Neuronal stem cell (in vitro differentiated cells): ENCODE measurements around the gene NFIB.

Experiments
- DNase-seq: peaks from one replicate; pipeline ENCODE4 v3.0.0-alpha.2; 2013; ENCODE audit warnings: low spot score
- H2AFZ ChIP-seq: one replicate; pipeline ENCODE4 v1.6.1; 2013; ENCODE audit warnings: mild to moderate bottlenecking, low read length, inconsistent platforms
- H2AK5ac ChIP-seq: 2 replicates; pipeline ENCODE4 v1.6.1; 2013; ENCODE audit warnings: low read depth, mild to moderate bottlenecking, inconsistent platforms, low read length, moderate library complexity, mixed read lengths
- H2BK120ac ChIP-seq: 2 replicates; pipeline ENCODE4 v1.6.1; 2013; ENCODE audit warnings: low read depth, mild to moderate bottlenecking, inconsistent platforms, low read length, moderate library complexity, mixed read lengths
- H2BK12ac ChIP-seq: one replicate; pipeline ENCODE4 v1.6.1; 2013; ENCODE audit warnings: low read length, inconsistent platforms
- H2BK15ac ChIP-seq: 2 replicates; pipeline ENCODE4 v1.6.1; 2013; ENCODE audit warnings: mild to moderate bottlenecking, low read length, inconsistent platforms, mixed read lengths
- H2BK5ac ChIP-seq: one replicate; pipeline ENCODE4 v1.6.1; 2013; ENCODE audit warnings: inconsistent platforms, mild to moderate bottlenecking, low read length, moderate library complexity
- H3K14ac ChIP-seq: one replicate; pipeline ENCODE4 v1.6.1; 2013; ENCODE audit warnings: low read length, inconsistent platforms
- H3K18ac ChIP-seq: 2 replicates; pipeline ENCODE4 v1.6.1; 2013; ENCODE audit warnings: low read length, inconsistent platforms
- H3K23ac ChIP-seq: 2 replicates; pipeline ENCODE4 v1.6.1; 2013; ENCODE audit warnings: low read depth, mild to moderate bottlenecking, mixed read lengths, low read length, inconsistent platforms; ENCODE audit not compliant: poor library complexity
- H3K27ac ChIP-seq: replicated peaks from 3 replicates; pipeline ENCODE4 v1.5.1; 2013; ENCODE audit warnings: low read length, inconsistent platforms
- H3K27me3 ChIP-seq, 3 experiments: 2 replicates each; pipeline ENCODE4 v1.6.1; 2013; ENCODE audit warnings: low read length in 3 of 3, mild to moderate bottlenecking in 2 of 3, inconsistent platforms in 1 of 3, low read depth in 1 of 3, mixed read lengths in 1 of 3, moderate library complexity in 1 of 3; ENCODE audit not compliant: control insufficient read depth in 3 of 3, insufficient read depth in 3 of 3
- H3K36me3 ChIP-seq, 2 donors: replicated peaks in 1 of 2; 2 replicates each; pipeline ENCODE4 v1.6.1; 2013; ENCODE audit warnings: low read length in 2 of 2; ENCODE audit not compliant: control insufficient read depth in 2 of 2, insufficient read depth in 2 of 2
- H3K4ac ChIP-seq: 2 replicates; pipeline ENCODE4 v1.6.1; 2013; ENCODE audit warnings: inconsistent platforms, mild to moderate bottlenecking, low read length, moderate library complexity
- H3K4me1 ChIP-seq, 2 donors: 1 replicate in 1 of 2; 2 replicates in 1 of 2; pipeline ENCODE4 v1.6.1; 2013; ENCODE audit warnings: low read length in 2 of 2, low read depth in 1 of 2; ENCODE audit not compliant: control insufficient read depth in 2 of 2, insufficient read depth in 1 of 2
- H3K4me2 ChIP-seq: one replicate; pipeline ENCODE4 v1.6.1; 2013; ENCODE audit warnings: mild to moderate bottlenecking, low read length, inconsistent platforms; ENCODE audit not compliant: insufficient read depth, poor library complexity, severe bottlenecking
- H3K4me3 ChIP-seq, 2 donors: 2 replicates each; pipeline ENCODE4 v1.5.1; 2013; ENCODE audit warnings: low read length in 2 of 2, mild to moderate bottlenecking in 2 of 2, inconsistent platforms in 1 of 2, moderate library complexity in 1 of 2
- H3K79me1 ChIP-seq: one replicate; pipeline ENCODE4 v1.6.1; 2013; ENCODE audit warnings: low read depth, mild to moderate bottlenecking, inconsistent platforms, low read length, moderate library complexity
- H3K9ac ChIP-seq: one replicate; pipeline ENCODE4 v1.6.1; 2013; ENCODE audit warnings: mild to moderate bottlenecking, low read depth, low read length, inconsistent platforms; ENCODE audit not compliant: poor library complexity
- H3K9me3 ChIP-seq, 2 donors: replicated peaks in 1 of 2; 2 replicates each; pipeline versions ENCODE3 to v1.6.1; 2013; ENCODE audit warnings: low read length in 2 of 2, mild to moderate bottlenecking in 2 of 2, inconsistent platforms in 1 of 2, low read depth in 1 of 2, mixed read lengths in 1 of 2, moderate library complexity in 1 of 2; ENCODE audit not compliant: control insufficient read depth in 2 of 2, insufficient read depth in 1 of 2
- H4K8ac ChIP-seq: one replicate; pipeline ENCODE4 v1.6.1; 2013; ENCODE audit warnings: low read depth, mild to moderate bottlenecking, inconsistent platforms, low read length, moderate library complexity
- H4K91ac ChIP-seq: one replicate; pipeline ENCODE4 v1.6.1; 2013; ENCODE audit warnings: low read length, low read depth, mild to moderate bottlenecking, inconsistent platforms; ENCODE audit not compliant: poor library complexity
- WGBS, 2 donors: extraction: QIAGEN DNeasy Blood & Tissue Kit; methylation state at CpG; one replicate each; pipeline ENCODE4 v1.1.7; 2013; ENCODE audit warnings: missing lambda C conversion rate in 2 of 2, mixed read lengths in 1 of 2; ENCODE audit not compliant: insufficient read length in 2 of 2, insufficient replicate concordance in 1 of 2; ENCODE audit errors: extremely low coverage in 2 of 2; 5-methylcytosine and 5-hydroxymethylcytosine counted together

The NFIB gene

GRCh38 chr9:14082732-14083131 lies 231.2 kb downstream of the NFIB start:
- Histone ChIP-seq H2BK15ac (no peak overlapping the region), H3K79me1 (no peaks in the 10 kb centered on the region), H3K27me3 (peaks cover 0 to 6% (median 0%) of the 10 kb centered on the region in 3 experiments), H4K8ac (no peak overlapping the region), H3K4me3 (no peak overlapping the region), H3K9me3 (no peaks in the 10 kb centered on the region), H3K9ac (no peak overlapping the region), H3K27ac (no peak overlapping the region), H3K4ac (no peak overlapping the region), H3K4me2 (no peak overlapping the region), H2AFZ (no peak overlapping the region), H3K18ac (no peak overlapping the region), H2BK5ac (no peak overlapping the region), H3K36me3 (no peaks in the 10 kb centered on the region), H3K14ac (no peak overlapping the region), H2BK12ac (no peak overlapping the region), H2BK120ac (no peak overlapping the region), H3K23ac (no peak overlapping the region), H4K91ac (no peak overlapping the region), H2AK5ac (no peak overlapping the region), H3K4me1 (peaks cover 10 to 40% of the 10 kb centered on the region in 2 donors)
- WGBS, 2 donors = no CpG with 5 or more reads among the region's 3 CpGs
- DNase-seq = no peak

GRCh38 chr9:14081745-14082144 lies 232.2 kb downstream of the NFIB start:
- Histone ChIP-seq H2AK5ac (no peak overlapping the region), H3K36me3 (no peaks in the 10 kb centered on the region), H2BK12ac (no peak overlapping the region), H3K9ac (no peak overlapping the region), H2BK5ac (no peak overlapping the region), H3K9me3 (no peaks in the 10 kb centered on the region), H2BK120ac (no peak overlapping the region), H2AFZ (no peak overlapping the region), H3K4me1 (peaks cover 10 to 40% of the 10 kb centered on the region in 2 donors), H3K27ac (no peak overlapping the region), H2BK15ac (no peak overlapping the region), H3K4me2 (no peak overlapping the region), H3K79me1 (no peaks in the 10 kb centered on the region), H3K27me3 (peaks cover 0 to 6% (median 0%) of the 10 kb centered on the region in 3 experiments), H4K8ac (no peak overlapping the region), H3K23ac (no peak overlapping the region), H3K14ac (no peak overlapping the region), H3K4me3 (no peak overlapping the region), H3K4ac (no peak overlapping the region), H4K91ac (no peak overlapping the region), H3K18ac (no peak overlapping the region)
- DNase-seq = no peak
- no CpG with 5 or more reads among the region's 4 CpGs for WGBS, 2 donors

DNA sequence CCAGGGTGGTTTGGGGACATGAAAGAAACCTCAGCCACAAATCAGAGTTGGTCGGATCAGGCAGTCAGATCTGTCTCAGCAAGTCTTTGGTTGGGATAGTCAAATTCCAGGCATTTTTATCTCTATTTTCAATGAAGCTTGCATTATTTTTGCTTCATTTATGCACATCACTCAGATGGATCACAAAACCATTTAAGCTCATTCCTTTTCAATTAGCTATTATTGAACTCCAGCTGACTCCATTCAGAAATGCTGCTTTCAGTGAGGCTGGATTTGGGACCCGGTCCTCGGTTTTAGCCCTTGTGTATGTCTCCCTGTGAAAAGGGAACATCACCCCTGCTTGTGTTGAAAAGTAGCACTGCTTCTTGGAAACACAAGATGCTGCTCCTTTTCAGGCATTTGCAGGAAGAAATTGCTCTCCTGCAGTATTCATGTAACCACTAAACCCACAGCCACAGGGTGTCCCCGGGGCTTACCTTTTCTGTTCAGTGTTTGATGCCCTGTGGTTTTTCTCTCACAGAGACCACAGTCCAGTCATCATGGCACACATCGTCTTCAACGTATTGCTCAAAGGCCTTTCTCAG lies 232.9 kb downstream of the NFIB start:
- no peak overlapping the region for H3K27ac ChIP-seq
- peaks cover 0 to 6% (median 0%) of the 10 kb centered on the region in 3 experiments for H3K27me3 ChIP-seq
- H2BK15ac ChIP-seq = no peak overlapping the region
- no peak overlapping the region for H3K4me3 ChIP-seq
- no peak overlapping the region for H3K14ac ChIP-seq
- H3K9me3 ChIP-seq = no peaks in the 10 kb centered on the region
- no peak for DNase-seq
- H3K79me1 ChIP-seq = no peaks in the 10 kb centered on the region
- H3K9ac ChIP-seq = no peak overlapping the region
- no peak overlapping the region for H3K4ac ChIP-seq
- H3K18ac ChIP-seq = no peak overlapping the region
- H4K91ac ChIP-seq = no peak overlapping the region
- H4K8ac ChIP-seq = no peak overlapping the region
- H3K23ac ChIP-seq = no peak overlapping the region
- no peak overlapping the region for H2BK12ac ChIP-seq
- peaks cover 10 to 40% of the 10 kb centered on the region in 2 donors for H3K4me1 ChIP-seq
- H2BK5ac ChIP-seq = no peak overlapping the region
- H3K4me2 ChIP-seq = no peak overlapping the region
- no peaks in the 10 kb centered on the region for H3K36me3 ChIP-seq
- WGBS, 2 donors = no CpG with 5 or more reads among the region's 6 CpGs
- H2AK5ac ChIP-seq = no peak overlapping the region
- no peak overlapping the region for H2BK120ac ChIP-seq
- H2AFZ ChIP-seq = no peak overlapping the region

- no peaks in the 10 kb centered on the region for H3K9me3 ChIP-seq
- no peak overlapping the region for H3K4me3 ChIP-seq
- no peak overlapping the region for H2BK5ac ChIP-seq
- no peak overlapping the region for H4K8ac ChIP-seq
- H3K14ac ChIP-seq = no peak overlapping the region
- WGBS, 2 donors = no CpG with 5 or more reads among the region's 4 CpGs
- H3K4me1 ChIP-seq = peaks cover 10 to 33% of the 10 kb centered on the region in 2 donors
- H3K4ac ChIP-seq = no peak overlapping the region
- no peak overlapping the region for H4K91ac ChIP-seq
- H3K27ac ChIP-seq = no peak overlapping the region
- no peak overlapping the region for H3K23ac ChIP-seq
- no peak overlapping the region for H3K9ac ChIP-seq
- no peak overlapping the region for H2AK5ac ChIP-seq
- H2AFZ ChIP-seq = no peak overlapping the region
- no peak overlapping the region for H2BK120ac ChIP-seq
- no peak for DNase-seq
- no peaks in the 10 kb centered on the region for H3K79me1 ChIP-seq
- H3K18ac ChIP-seq = no peak overlapping the region
- H3K27me3 ChIP-seq = peaks cover 0 to 6% (median 0%) of the 10 kb centered on the region in 3 experiments
- no peaks in the 10 kb centered on the region for H3K36me3 ChIP-seq
- H2BK12ac ChIP-seq = no peak overlapping the region
- H2BK15ac ChIP-seq = no peak overlapping the region
- no peak overlapping the region for H3K4me2 ChIP-seq
Measured at GRCh38 chr9:14079440-14079839, 234.5 kb downstream of the NFIB start.
